Activated T-helper 1 cell treated with Interleukin-2 at 50 U/mL for 16 hours (primary cell): ENCODE measurements around the gene PTPN1.
A peak's percentile ranks its signal among the peaks of the same experiment; 100 is the strongest.
"Not testable (repeated sequence)": the region's sequence is repeated elsewhere in the genome, so short reads cannot be mapped to it uniquely, and the experiment has no call there.

Source experiments
- DNase-seq: peaks from one replicate; pipeline ENCODE4 v3.0.0-alpha.2; 2020; ENCODE audit warnings: low read depth

PTPN1 gene

GRCh38 chr20:50509923-50510705 lies at the start of gene PTPN1:
Gene PTPN1, plus strand, starts transcription at chr20:50510383. Its CDS starts 145 bp downstream, at chr20:50510528.
- DNase-seq, result peak; percentile 97

GRCh38 chr20:50460608-50461267 lies 49.4 kb upstream of the PTPN1 start:
- DNase-seq, result peak; percentile 60

GRCh38 chr20:50462093-50462690 lies 48.0 kb upstream of the PTPN1 start:
- DNase-seq, result no peak

- peak; percentile 41 for DNase-seq
These were observed 46.0 kb upstream of the PTPN1 start for GRCh38 chr20:50464026-50464724.

GRCh38 chr20:50464725-50465650 lies 45.2 kb upstream of the PTPN1 start:
- DNase-seq, result no peak

GRCh38 chr20:50467174-50467573 lies 43.0 kb upstream of the PTPN1 start:
- no peak for DNase-seq

GRCh38 chr20:50467718-50468356 lies 42.3 kb upstream of the PTPN1 start:
- no peak for DNase-seq

- DNase-seq, result no peak
These were observed 41.8 kb upstream of the PTPN1 start for GRCh38 chr20:50468378-50468798.

GRCh38 chr20:50469176-50469723 lies 40.9 kb upstream of the PTPN1 start:
- no peak for DNase-seq

GRCh38 chr20:50469796-50470195 lies 40.4 kb upstream of the PTPN1 start:
- DNase-seq, result no peak

- no peak for DNase-seq
These were observed 39.8 kb upstream of the PTPN1 start for GRCh38 chr20:50470264-50470858.

- no peak for DNase-seq
These were observed 39.0 kb upstream of the PTPN1 start for GRCh38 chr20:50471231-50471630.

- DNase-seq, result no peak
These were observed 37.2 kb upstream of the PTPN1 start for GRCh38 chr20:50472693-50473664.

- DNase-seq, result not testable (repeated sequence)
These were observed 35.8 kb upstream of the PTPN1 start for GRCh38 chr20:50474356-50474755.

- no peak for DNase-seq
These were observed 34.4 kb upstream of the PTPN1 start for GRCh38 chr20:50475681-50476292.

GRCh38 chr20:50477239-50477872 lies 32.8 kb upstream of the PTPN1 start:
- DNase-seq, result no peak

GRCh38 chr20:50478162-50478990 lies 31.8 kb upstream of the PTPN1 start:
- peak; percentile 54 for DNase-seq
